ENCODE data around the gene CYP4A22. TPM values are rescaled to one million over a fixed set of nuclear protein-coding genes. Genes with fewer than 3 reads are reported as not detected.
"Not testable (repeated sequence)": the region's sequence is repeated elsewhere in the genome, so short reads cannot be mapped to it uniquely, and the experiment has no call there.

CYP4A22 gene
- polyA plus RNA-seq, 1 donor from 2014 or later: not detected

DNA sequence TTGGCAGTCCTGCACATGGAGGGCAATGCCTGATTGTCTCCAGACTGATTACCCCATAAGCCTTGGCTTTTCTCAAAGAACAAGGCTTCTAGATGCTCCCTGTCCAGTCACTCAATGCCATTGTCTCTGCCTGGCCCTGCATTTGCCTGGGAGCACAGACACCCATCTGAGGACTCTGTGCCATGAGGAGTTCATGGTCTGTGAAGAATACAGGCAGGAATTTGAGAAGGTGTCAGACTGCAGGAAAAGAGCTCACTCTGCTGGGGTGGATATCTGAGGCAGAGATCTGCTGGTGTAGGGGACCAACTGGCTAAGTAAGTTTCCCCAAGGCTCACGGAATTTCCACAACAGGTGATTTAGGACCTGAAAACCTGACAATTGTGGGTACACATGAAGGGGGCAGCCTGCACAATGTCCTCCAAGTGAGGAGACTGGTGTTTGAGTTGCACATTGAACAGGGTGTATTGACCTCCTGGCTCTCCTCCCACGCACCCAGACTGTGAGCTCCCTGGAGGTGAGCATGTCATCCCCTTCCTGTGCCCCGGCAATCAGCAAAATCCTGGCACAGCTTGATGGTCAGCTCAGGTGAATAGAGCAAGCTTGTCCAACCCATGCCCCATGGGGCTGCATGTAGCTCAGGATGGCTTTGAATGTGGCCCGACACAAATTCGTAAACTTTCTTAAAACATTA, 829 bp downstream of the CYP4A22 start:
- H3K9me3 Mint-ChIP-seq: no peaks in the 10 kb centered on the region
- no peak overlapping the region for H3K27ac Mint-ChIP-seq
- H3K27me3 Mint-ChIP-seq: peaks cover 9% of the 10 kb centered on the region
- H3K4me3 Mint-ChIP-seq: no peak overlapping the region
- no peaks in the 10 kb centered on the region for H3K36me3 Mint-ChIP-seq
- no peaks in the 10 kb centered on the region for H3K4me1 Mint-ChIP-seq

DNA sequence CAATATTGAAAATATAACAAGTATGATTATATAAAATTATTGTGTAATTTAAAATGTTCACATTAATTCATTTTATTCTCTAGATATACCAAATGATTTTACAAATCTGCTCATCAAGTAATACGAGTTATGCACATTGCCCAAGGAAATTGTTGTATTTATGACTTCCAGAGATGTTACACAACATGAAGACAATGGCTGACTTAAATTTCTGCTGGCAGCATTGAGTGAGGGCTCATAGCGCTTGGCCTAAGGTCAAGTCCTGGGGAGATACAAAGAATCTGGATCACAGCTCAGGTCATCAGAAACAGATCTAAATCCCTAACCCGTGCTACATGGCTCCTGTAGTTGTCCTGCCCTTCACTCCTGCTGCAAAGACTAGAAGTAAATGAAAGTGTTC, 3.1 kb downstream of the CYP4A22 start:
- not testable (repeated sequence) for H3K27me3 Mint-ChIP-seq, H3K9me3 Mint-ChIP-seq, H3K27ac Mint-ChIP-seq, H3K36me3 Mint-ChIP-seq, H3K4me3 Mint-ChIP-seq, H3K4me1 Mint-ChIP-seq

DNA sequence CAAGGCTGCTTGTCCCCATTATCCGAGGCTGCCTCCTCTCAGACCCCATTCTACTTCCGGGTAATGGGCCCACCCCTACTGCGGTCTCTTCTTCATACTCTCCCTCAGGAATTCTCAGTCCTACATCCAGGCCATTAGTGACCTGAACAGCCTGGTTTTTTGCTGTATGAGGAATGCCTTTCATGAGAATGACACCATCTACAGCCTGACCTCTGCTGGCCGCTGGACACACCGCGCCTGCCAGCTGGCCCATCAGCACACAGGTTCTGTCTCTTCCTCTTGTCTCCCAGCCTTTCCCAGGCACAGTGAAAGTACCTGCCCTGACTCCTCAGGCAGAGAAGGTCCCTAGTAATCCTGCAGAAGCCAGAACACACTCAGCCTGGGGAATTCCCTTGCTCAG, 6.4 kb downstream of the CYP4A22 start:
- H3K4me3 Mint-ChIP-seq, H3K27me3 Mint-ChIP-seq, H3K4me1 Mint-ChIP-seq: not testable (repeated sequence)

DNA sequence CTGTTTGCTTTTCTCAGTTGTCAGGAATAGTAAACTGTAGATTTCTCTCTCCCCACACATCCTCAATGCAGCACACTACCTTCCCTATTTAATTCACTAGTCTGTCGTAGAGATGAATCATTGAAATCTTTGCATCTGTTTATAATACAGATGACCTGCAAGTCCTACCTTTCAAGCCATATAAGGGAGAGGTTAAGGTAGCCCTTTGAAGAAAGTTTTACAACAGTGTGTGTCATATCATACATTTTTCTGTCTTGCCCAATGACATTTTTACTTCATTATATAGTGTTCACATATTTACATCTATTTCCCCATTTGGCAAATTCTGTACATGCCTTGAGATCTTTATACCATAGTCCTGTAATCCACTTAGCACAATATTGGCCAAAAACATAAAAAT, 9.3 kb downstream of the CYP4A22 start:
- not testable (repeated sequence) for H3K36me3 Mint-ChIP-seq, H3K27ac Mint-ChIP-seq, H3K27me3 Mint-ChIP-seq, H3K9me3 Mint-ChIP-seq, H3K4me3 Mint-ChIP-seq, H3K4me1 Mint-ChIP-seq

More for the DNA sequence above, 6.4 kb downstream of the CYP4A22 start:
- H3K9me3 Mint-ChIP-seq, H3K36me3 Mint-ChIP-seq, H3K27ac Mint-ChIP-seq: not testable (repeated sequence)

DNA sequence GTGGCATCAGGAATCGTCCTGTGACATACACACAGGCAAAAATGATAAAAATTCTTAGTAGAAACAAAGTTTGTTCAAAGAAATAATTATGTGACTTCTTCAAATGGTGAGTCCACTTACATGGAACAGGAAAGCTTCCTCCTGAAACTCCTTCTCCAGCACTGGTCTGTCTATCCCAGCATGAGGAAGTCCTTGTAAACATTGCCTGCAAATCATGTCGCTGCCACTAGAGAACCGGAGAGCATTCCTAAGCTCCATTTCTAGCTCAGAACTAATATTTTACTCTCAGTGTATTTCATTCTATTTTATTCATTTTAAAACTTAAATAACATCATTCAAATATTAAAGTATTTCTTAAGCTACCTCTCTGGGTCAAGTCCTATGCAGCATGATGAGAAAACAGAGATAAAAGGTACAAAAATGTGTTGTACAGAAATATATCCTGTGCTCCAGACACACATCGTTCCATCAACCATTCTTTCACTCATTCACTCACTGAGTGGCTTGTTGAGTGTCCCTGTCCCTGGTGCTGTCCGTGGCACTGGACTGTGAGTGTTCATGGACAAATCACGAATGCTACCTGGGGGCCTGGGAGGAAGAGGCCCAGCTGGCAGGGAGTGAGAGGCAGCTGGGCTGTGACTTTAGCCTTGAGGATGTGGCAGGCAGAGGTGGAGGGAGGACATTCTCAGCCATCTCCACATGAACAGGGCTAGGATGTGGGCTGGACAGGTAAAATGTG, 10.0 kb downstream of the CYP4A22 start:
- Mint-ChIP-seq H3K9me3 (peaks cover 0 to 1% (median 0%) of the 10 kb centered on the region in 3 donors), H3K36me3 (peaks cover 2% of the 10 kb centered on the region), H3K27me3 (peaks cover 1% of the 10 kb centered on the region), H3K4me3 (no peak overlapping the region), H3K27ac (no peak overlapping the region), H3K4me1 (no peaks in the 10 kb centered on the region)

DNA sequence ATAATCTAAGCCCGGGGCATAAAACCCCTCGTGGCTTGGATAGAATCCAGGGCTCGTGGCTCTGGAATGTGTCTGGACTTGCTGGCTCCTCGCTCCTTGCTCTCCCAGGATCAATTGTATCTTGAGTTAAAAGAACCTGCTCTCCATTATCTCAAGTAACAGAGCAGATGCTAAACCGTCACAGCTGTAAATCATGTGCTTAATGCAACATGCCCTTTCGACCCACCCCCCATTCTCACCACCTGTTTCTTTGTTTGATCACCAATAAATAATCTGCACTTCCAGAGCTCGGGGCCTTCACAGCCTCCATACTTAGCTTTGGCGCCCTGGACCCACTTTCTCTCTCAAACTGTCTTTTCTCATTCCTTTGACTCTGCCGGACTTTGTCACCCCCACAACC, 11.9 kb downstream of the CYP4A22 start:
- not testable (repeated sequence) for H3K9me3 Mint-ChIP-seq, H3K4me1 Mint-ChIP-seq, H3K4me3 Mint-ChIP-seq, H3K36me3 Mint-ChIP-seq, H3K27ac Mint-ChIP-seq, H3K27me3 Mint-ChIP-seq

DNA sequence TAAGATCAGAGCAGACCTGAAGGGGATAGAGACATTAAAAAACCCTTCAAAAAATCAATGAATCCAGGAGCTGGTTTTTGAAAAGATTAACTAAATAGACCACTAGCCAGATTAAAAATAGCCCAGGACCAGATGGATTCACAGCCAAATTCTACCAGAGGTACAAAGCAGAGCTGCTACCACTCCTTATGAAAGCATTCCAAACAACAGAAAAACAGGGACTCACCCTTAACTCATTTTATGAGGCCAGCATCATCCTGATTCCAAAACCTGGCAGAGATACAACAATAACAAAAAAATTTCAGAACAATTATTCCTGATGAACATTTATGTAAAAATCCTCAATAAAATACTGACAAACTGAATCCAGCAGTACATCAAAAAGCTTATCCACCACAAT, 19.2 kb downstream of the CYP4A22 start:
- H3K9me3 Mint-ChIP-seq: peaks cover 8 to 21% (median 20%) of the 10 kb centered on the region in 3 donors
- H3K36me3 Mint-ChIP-seq, H3K4me1 Mint-ChIP-seq, H3K27me3 Mint-ChIP-seq, H3K4me3 Mint-ChIP-seq, H3K27ac Mint-ChIP-seq: not testable (repeated sequence)

DNA sequence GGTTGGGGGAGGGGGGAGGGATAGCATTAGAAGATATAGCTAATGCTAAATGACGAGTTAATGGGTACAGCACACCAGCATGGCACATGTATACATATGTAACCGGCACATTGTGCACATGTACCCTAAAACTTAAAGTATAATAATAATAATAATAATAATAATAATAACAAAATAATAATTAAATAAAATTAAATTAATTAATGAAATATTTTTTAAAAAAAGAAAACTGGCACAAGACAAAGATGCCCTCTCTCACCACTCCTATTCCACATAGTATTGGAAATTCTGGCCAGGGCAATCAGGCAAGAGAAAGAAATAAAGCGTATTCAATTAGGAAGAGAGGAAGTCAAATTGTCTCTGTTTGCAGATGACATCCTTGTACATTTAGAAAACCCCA, 20.7 kb downstream of the CYP4A22 start:
- not testable (repeated sequence) for H3K27me3 Mint-ChIP-seq, H3K4me1 Mint-ChIP-seq, H3K4me3 Mint-ChIP-seq, H3K36me3 Mint-ChIP-seq, H3K27ac Mint-ChIP-seq
- H3K9me3 Mint-ChIP-seq: peaks cover 8 to 21% (median 20%) of the 10 kb centered on the region in 3 donors

DNA sequence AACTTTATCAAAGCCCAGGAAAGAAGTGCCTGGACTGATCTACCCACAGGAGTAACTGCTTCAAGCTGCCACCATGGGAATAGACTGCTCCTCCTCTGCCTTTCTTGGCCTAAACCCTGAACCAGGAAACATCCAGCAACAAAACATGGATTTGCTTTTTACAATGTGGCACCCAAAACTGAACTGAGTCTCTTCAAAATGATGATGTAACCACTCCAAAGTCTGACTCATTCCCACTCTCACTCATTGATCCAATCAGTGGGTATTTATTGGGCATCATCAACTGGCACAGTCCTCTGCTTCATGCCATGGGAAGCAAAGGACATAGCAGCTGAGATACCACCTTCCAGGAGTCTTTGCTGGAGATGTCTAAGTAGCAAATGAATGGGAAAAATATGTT, 23.5 kb downstream of the CYP4A22 start:
- H3K27me3 Mint-ChIP-seq: peaks cover 12% of the 10 kb centered on the region
- peaks cover 4 to 13% (median 6%) of the 10 kb centered on the region in 3 donors for H3K9me3 Mint-ChIP-seq
- no peaks in the 10 kb centered on the region for H3K4me1 Mint-ChIP-seq
- no peak overlapping the region for H3K4me3 Mint-ChIP-seq
- H3K36me3 Mint-ChIP-seq: no peaks in the 10 kb centered on the region
- no peak overlapping the region for H3K27ac Mint-ChIP-seq

DNA sequence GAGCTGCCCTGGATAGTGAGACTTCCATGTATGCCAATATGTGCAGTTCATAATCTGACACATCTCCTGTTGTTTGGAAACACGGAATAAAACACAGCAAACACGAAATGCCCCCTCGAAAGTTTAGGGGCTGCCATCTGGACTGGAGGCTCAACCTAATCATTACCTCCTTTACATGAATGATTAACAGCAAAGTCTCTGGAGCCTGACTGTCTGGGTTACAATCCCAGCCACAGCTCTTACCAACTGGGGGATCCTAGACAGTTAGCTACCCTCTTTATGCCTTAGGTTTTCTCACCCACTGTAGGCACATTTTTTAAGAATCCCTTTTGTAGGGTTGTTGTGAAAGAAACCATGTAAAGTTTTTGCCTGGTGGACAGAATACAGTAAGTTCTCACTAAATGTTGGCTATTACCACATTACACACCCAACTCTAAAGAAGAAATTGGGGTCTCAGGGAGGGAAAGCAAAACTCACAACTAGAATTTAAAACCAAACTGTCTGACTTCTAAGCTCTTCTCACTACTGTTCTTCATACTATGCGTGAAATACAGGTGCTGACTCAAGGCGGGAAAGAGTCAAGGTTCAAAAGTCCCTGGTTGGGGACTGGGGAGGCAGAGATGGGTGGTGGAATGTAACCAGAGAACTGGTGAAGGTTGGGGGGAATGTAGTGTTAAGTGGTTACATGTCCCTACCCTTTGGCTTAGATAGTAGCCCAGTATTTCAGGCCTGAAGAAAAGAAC, 24.2 kb downstream of the CYP4A22 start:
- no peaks in the 10 kb centered on the region for H3K36me3 Mint-ChIP-seq
- H3K27me3 Mint-ChIP-seq: peaks cover 18% of the 10 kb centered on the region
- no peak overlapping the region for H3K27ac Mint-ChIP-seq
- peaks cover 0 to 7% (median 4%) of the 10 kb centered on the region in 3 donors for H3K9me3 Mint-ChIP-seq
- no peaks in the 10 kb centered on the region for H3K4me1 Mint-ChIP-seq
- no peak overlapping the region for H3K4me3 Mint-ChIP-seq

DNA sequence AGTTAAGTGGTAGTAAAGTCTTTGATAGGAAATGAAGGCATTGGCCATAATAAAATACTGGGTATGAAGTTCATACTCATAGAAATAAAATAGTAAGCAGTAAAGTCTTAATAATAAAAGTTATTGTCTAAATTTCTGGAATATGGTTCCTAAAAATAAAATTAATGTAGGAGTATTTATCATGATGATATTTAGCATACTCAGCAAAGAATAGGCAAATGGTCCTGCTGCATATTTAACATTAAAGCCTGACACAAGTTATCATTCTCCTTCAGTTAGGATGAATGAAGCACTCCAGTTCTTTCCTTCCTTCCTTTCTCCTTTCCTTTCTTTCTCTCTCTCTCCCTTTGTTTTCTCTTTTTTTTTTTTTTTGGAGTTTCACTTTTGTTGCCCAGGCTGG, 27.3 kb downstream of the CYP4A22 start:
- no peaks in the 10 kb centered on the region for H3K4me1 Mint-ChIP-seq
- no peak overlapping the region for H3K4me3 Mint-ChIP-seq
- no peaks in the 10 kb centered on the region for H3K36me3 Mint-ChIP-seq
- peaks cover 0 to 7% (median 6%) of the 10 kb centered on the region in 3 donors for H3K9me3 Mint-ChIP-seq
- H3K27ac Mint-ChIP-seq: no peak overlapping the region
- H3K27me3 Mint-ChIP-seq: peaks cover 22% of the 10 kb centered on the region

DNA sequence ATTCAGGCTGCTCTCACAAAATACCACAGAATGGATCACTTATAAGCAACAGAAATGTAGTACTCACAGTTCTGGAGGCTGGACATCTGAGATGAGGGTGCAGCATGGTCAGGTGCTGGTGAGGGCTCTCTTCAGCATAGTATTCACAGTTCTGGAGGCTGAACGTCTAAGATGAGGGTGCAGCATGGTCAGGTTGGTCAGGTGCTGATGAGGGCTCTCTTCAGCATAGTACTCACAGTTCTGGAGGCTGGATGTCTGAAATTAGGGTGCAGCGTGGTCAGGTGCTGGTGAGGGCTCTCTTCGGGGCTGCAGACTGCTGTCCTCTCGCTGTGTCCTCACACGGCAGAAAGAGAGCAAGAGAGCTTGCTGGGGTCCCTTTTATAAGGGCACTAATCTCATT, 35.5 kb downstream of the CYP4A22 start:
- Mint-ChIP-seq H3K27me3 (peaks cover 5% of the 10 kb centered on the region), H3K4me1 (peaks cover 0 to 5% (median 4%) of the 10 kb centered on the region in 3 donors), H3K27ac (no peak overlapping the region), H3K9me3 (peaks cover 0 to 2% (median 0%) of the 10 kb centered on the region in 3 donors), H3K4me3 (no peak overlapping the region), H3K36me3 (no peaks in the 10 kb centered on the region)

DNA sequence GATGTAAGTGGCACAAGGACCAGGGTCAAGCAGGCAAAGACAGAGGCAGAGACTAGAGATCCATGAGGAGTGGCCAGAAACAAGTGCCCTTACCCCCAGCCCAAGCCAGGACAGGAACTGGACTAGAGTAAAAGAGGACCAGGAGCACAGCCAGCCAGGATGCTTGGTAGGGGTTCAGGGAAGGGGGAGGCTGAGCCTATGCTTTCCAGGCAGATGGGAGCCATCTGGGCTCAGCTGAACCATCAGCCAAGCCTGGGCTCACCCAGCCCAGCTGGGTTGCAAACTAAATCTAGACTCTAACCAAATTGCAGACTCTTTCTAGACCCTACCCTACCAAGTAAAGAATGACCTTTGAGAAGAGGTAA, 37.4 kb downstream of the CYP4A22 start:
- no peak overlapping the region for H3K4me3 Mint-ChIP-seq
- H3K27me3 Mint-ChIP-seq: peaks cover 15% of the 10 kb centered on the region

DNA sequence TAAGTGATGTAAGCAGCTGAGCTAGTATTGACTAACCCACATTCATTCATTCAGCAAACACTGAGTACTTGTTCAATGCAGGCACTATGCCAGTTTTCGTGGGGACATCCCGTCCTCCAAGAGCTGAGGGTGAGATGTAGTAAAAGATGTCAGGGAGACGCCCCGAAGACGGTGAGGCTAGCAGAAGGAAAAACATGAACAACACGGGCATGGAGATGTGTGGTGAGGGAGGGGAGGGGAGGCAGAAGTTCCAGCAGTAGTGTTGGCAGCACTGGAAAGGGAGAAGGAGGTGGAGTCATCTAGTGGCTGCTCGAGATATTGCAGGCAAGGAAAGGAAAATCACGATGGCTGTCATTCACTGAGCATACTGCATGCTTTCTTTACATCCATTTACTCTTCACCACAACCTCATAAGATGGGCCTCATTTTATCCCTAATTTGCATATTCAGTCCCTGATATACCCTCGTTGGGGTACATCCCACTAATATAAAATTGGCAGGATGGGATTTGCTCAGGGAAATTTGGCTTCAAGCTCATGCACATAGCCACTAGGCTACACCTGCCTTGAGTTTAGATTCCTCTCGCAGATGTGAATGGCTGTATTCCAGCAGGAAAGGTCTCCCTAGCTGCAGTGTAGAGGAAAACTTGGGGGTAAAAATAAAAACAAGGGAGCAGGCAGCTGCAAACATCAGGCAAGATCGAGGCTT, 38.1 kb downstream of the CYP4A22 start:
- H3K9me3 Mint-ChIP-seq: no peaks in the 10 kb centered on the region
- no peaks in the 10 kb centered on the region for H3K36me3 Mint-ChIP-seq
- no peak overlapping the region for H3K4me3 Mint-ChIP-seq
- peaks cover 17% of the 10 kb centered on the region for H3K27me3 Mint-ChIP-seq
- no peak overlapping the region for H3K27ac Mint-ChIP-seq
- H3K4me1 Mint-ChIP-seq: peaks cover 0 to 10% (median 9%) of the 10 kb centered on the region in 3 donors

More for the DNA sequence above, 37.4 kb downstream of the CYP4A22 start:
- Mint-ChIP-seq H3K4me1 (peaks cover 0 to 9% (median 8%) of the 10 kb centered on the region in 3 donors), H3K27ac (no peak overlapping the region), H3K9me3 (no peaks in the 10 kb centered on the region), H3K36me3 (no peaks in the 10 kb centered on the region)

DNA sequence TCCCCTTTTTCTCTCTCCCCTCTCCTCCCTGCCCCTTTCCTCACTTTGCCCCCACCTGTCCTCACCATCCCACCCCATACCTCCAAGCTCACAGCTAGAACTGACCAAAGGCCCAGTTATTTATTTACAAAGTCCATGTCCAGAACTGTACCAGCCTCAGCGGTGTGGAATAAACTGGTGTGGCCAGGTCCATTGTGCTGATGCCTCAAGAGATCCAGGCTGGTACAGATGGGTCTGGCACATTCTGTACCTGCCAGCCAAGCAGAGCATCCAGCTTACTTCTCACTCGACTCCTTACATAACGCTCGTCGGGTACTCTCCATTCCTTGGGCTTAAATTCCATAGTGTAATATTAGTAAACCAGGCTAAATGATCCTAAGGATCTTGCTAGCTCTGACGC, 40.8 kb downstream of the CYP4A22 start:
- Mint-ChIP-seq H3K9me3 (no peaks in the 10 kb centered on the region), H3K4me1 (peaks cover 0 to 10% (median 9%) of the 10 kb centered on the region in 3 donors), H3K36me3 (no peaks in the 10 kb centered on the region), H3K27ac (no peak overlapping the region), H3K27me3 (peaks cover 22% of the 10 kb centered on the region), H3K4me3 (no peak overlapping the region)

All from IgD-negative memory B cell (primary cell).